PFSK-1 (cell line): ENCODE measurements around the gene THEMIS.

Experiments
- FOXP2 ChIP-seq: optimal IDR thresholded peaks from 2 replicates; pipeline ENCODE3; 2011; ENCODE audit warnings: borderline replicate concordance, control low read depth, inconsistent platforms; ENCODE audit not compliant: insufficient read depth; ENCODE audit errors: extremely low read length, extremely low read depth
- POLR2AphosphoS5 ChIP-seq: IDR thresholded peaks from 2 replicates; pipeline ENCODE4 v1.6.1; 2012; ENCODE audit warnings: low read depth, mild to moderate bottlenecking, control low read depth, low read length, moderate library complexity
- SIN3A ChIP-seq: IDR thresholded peaks from 2 replicates; pipeline ENCODE4 v1.6.1; 2012; ENCODE audit warnings: mild to moderate bottlenecking, low read length, moderate library complexity, borderline replicate concordance; ENCODE audit not compliant: insufficient read depth
- TAF1 ChIP-seq: IDR thresholded peaks from 2 replicates; pipeline ENCODE4 v1.6.1; 2012; ENCODE audit warnings: low read length, control low read depth, borderline replicate concordance; ENCODE audit not compliant: insufficient read depth
- TF ChIP-seq, protein P1 (sequence below), 2 experiments: IDR thresholded peaks; 2 replicates each; pipeline versions ENCODE4 v1.6.1 to v1.8.0; 2011 to 2012; ENCODE audit warnings: low read depth in 2 of 2, low read length in 2 of 2, control low read depth in 1 of 2, inconsistent platforms in 1 of 2, mild to moderate bottlenecking in 1 of 2, moderate library complexity in 1 of 2; ENCODE audit not compliant: insufficient read depth in 1 of 2

THEMIS gene

DNA sequence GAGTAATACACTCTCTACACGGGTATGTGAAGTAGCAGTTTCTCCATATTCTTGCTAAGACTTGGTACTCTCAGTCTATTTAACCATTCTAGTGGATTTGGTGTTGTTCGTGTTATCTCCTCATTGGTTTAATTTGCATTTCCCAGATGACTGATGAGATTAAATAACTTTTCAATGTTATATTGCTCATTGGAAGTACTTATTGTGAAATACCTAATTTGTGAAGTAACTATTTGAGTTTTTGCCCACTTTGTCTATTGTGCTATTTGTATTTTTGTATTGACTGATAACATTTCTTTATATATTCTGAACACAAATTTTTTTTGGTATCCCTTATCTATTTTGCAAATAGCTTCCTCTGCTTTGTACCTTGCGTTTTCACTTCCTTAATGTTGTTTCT is 167.9 kb downstream of the THEMIS start:
- TF ChIP-seq, protein P1, sequence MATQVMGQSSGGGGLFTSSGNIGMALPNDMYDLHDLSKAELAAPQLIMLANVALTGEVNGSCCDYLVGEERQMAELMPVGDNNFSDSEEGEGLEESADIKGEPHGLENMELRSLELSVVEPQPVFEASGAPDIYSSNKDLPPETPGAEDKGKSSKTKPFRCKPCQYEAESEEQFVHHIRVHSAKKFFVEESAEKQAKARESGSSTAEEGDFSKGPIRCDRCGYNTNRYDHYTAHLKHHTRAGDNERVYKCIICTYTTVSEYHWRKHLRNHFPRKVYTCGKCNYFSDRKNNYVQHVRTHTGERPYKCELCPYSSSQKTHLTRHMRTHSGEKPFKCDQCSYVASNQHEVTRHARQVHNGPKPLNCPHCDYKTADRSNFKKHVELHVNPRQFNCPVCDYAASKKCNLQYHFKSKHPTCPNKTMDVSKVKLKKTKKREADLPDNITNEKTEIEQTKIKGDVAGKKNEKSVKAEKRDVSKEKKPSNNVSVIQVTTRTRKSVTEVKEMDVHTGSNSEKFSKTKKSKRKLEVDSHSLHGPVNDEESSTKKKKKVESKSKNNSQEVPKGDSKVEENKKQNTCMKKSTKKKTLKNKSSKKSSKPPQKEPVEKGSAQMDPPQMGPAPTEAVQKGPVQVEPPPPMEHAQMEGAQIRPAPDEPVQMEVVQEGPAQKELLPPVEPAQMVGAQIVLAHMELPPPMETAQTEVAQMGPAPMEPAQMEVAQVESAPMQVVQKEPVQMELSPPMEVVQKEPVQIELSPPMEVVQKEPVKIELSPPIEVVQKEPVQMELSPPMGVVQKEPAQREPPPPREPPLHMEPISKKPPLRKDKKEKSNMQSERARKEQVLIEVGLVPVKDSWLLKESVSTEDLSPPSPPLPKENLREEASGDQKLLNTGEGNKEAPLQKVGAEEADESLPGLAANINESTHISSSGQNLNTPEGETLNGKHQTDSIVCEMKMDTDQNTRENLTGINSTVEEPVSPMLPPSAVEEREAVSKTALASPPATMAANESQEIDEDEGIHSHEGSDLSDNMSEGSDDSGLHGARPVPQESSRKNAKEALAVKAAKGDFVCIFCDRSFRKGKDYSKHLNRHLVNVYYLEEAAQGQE (IDR thresholded peaks at IDR 0.05; ENCODE audit: insufficient read depth in 1 of 2, low read depth in 2 of 2, low read length in 2 of 2) = no peak
- TF ChIP-seq TAF1 (no peak), POLR2AphosphoS5 (no peak), FOXP2 (no peak), SIN3A (no peak)

DNA sequence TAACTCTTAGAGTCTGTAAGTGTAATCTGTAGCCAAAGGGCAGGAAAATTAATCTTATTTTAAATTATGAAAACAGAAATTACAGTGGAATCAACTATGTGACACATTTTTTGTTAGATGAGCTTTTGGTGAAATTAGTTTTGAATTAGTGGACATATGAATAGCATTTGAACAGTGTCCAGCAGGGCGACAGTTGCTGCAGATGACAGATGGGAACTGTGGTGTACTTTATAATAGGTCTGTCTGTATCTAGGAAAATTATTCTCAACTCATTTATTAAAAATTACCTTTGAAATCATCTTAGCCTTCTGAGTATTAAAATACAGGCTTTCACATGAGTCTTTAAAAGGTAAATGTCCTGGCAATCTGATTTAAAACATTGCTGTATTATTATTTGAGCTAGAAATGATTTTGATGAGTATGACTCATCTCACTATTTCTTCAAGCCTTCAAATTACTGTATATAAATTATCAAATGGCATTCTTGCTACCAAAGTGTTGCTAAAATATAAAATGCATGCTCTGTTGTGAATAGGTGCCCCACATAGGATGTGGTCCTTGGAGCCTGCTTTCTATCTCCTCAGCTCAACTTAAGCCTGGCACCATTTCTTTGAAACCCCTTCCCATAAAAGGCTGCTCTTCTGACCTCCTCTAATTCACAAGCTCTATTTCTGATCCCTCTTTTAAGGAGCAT is 173.5 kb downstream of the THEMIS start:
- TF ChIP-seq TAF1 (no peak), FOXP2 (no peak)

DNA sequence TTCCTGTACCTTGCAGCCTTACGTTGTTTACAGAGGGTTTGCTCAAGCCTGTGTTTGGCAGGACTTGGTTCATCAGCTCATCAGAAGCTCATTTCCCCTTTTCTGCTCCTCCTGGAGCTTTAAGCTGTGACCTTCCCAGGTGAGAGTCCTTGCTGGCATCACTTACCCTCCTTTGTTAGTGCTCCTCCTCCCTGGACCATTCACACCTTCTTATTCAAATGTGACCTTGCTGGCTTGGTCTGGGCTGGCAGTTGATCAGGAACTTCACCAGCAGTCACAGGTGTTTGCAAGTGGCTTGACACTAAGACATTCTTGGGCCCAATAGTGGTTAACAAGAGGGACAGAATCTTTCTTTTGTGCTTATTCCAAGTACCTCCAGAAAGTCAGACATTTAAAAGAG is 175.0 kb downstream of the THEMIS start:
- TF ChIP-seq, protein P1 (IDR thresholded peaks at IDR 0.05; ENCODE audit: insufficient read depth in 1 of 2, low read depth in 2 of 2, low read length in 2 of 2) = no peak
- TF ChIP-seq POLR2AphosphoS5 = no peak
- TF ChIP-seq SIN3A = no peak
- TF ChIP-seq FOXP2 = no peak
- TF ChIP-seq TAF1 = no peak

DNA sequence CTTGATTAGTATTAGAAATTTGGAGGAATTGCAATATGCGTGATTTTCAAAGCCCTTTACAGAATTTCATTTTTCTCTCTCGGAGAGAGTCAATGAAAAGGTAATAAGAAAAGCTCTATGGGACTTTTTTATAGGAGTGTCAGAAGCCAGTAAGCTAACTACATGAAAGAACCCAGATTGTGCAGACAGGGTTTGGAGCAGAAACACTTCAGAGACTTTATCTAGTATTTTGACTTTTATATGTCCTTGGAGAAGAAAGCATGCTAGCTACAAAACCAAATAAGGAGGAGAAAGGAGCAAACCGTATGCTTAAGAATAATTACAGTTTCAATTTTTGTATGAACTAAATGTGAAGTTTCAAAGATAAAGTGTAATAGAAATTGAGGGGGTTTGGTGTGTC is 182.2 kb downstream of the THEMIS start:
- TF ChIP-seq SIN3A (no peak), TAF1 (no peak), FOXP2 (no peak), POLR2AphosphoS5 (no peak)
- TF ChIP-seq, protein P1 (IDR thresholded peaks at IDR 0.05; ENCODE audit: insufficient read depth in 1 of 2, low read depth in 2 of 2, low read length in 2 of 2) = no peak

DNA sequence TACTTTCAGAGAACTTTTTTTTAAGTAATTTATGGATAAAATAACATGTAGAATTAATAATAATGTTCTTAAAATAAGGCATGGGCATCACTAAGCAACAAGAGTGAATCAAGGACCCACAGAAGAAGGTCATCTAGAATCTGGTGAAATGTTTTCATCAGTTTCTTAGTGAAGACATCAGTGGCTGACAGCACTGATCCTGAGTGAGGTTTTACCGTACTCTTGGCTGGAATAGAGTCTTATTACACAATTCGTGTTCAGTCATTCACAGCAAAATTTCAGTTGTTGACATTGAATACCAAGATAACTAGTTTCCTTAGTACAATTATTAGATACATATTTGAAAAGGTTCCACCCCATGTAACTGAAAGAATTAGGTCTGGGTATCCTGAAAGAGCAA is 183.5 kb downstream of the THEMIS start:
- TF ChIP-seq SIN3A = no peak
- TF ChIP-seq, protein P1 (IDR thresholded peaks at IDR 0.05; ENCODE audit: insufficient read depth in 1 of 2, low read depth in 2 of 2, low read length in 2 of 2) = no peak
- TF ChIP-seq TAF1 = no peak
- TF ChIP-seq FOXP2 = no peak
- no peak for TF ChIP-seq POLR2AphosphoS5
